Suprapubic skin (tissue), 4 donors: ENCODE results near the gene SCPEP1.

Experiments used
- EP300 ChIP-seq: sonication (generic); formaldehyde crosslinking; IDR thresholded peaks from one replicate; pipeline ENCODE4 v1.6.1; 2017; ENCODE audit warnings: antibody characterized with exemption
- POLR2A ChIP-seq, 2 donors: fragments of 450-650 bp; IDR thresholded peaks; one replicate each; pipeline ENCODE4 v1.6.1; 2017; ENCODE audit warnings: antibody characterized with exemption in 2 of 2, mild to moderate bottlenecking in 2 of 2, moderate library complexity in 2 of 2
- POLR2AphosphoS5 ChIP-seq, 3 donors: sonication (generic); formaldehyde crosslinking; IDR thresholded peaks; one replicate each; pipeline ENCODE4 v1.6.1; 2017; ENCODE audit warnings: antibody characterized with exemption in 3 of 3
- TF ChIP-seq, protein P1 (sequence below), 2 donors: fragments of 200-600 bp in 1 of 2; fragments of 450-650 bp in 1 of 2; sonication (generic) in 1 of 2; IDR thresholded peaks; one replicate each; pipeline ENCODE4 v1.5.1; 2016 to 2019; ENCODE audit warnings: antibody characterized with exemption in 2 of 2, mild to moderate bottlenecking in 1 of 2, moderate library complexity in 1 of 2

DNA sequence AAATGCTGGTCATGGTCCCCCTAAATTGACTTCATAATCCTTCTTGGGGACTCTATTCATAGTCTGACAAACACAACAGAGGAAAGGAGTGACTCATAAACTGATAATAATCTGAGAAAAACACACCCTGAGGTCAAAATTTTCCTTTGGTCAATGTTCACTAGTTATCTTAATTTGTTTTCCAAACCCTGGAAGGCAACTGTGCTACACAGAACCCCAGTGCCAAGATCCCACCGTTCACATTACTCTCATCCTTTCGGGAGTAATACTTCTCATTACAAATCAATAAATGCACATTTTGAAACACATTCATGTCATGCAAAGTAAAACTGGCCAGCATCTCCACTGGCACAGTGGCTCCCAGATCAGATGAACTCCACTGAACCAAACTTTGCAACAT, 40.2 kb upstream of the SCPEP1 start:
- TF ChIP-seq, protein P1, sequence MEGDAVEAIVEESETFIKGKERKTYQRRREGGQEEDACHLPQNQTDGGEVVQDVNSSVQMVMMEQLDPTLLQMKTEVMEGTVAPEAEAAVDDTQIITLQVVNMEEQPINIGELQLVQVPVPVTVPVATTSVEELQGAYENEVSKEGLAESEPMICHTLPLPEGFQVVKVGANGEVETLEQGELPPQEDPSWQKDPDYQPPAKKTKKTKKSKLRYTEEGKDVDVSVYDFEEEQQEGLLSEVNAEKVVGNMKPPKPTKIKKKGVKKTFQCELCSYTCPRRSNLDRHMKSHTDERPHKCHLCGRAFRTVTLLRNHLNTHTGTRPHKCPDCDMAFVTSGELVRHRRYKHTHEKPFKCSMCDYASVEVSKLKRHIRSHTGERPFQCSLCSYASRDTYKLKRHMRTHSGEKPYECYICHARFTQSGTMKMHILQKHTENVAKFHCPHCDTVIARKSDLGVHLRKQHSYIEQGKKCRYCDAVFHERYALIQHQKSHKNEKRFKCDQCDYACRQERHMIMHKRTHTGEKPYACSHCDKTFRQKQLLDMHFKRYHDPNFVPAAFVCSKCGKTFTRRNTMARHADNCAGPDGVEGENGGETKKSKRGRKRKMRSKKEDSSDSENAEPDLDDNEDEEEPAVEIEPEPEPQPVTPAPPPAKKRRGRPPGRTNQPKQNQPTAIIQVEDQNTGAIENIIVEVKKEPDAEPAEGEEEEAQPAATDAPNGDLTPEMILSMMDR (IDR thresholded peaks at IDR 0.05), result no peak
- TF ChIP-seq POLR2A (IDR thresholded peaks at IDR 0.05), result no peak
- TF ChIP-seq POLR2AphosphoS5 (IDR thresholded peaks at IDR 0.05), result no peak
- TF ChIP-seq EP300, result no peak
